GM21423 (cell line): ENCODE results near the gene TMEM63A.
A peak's percentile ranks its signal among the peaks of the same experiment; 100 is the strongest.

Experiments used
- ATAC-seq: cut with Tn5 transposase; IDR thresholded peaks from one replicate; pipeline ENCODE4 v1.9.1; 2021; ENCODE audit warnings: mild to moderate bottlenecking, moderate library complexity; ENCODE audit not compliant: unreplicated experiment

Gene TMEM63A

DNA sequence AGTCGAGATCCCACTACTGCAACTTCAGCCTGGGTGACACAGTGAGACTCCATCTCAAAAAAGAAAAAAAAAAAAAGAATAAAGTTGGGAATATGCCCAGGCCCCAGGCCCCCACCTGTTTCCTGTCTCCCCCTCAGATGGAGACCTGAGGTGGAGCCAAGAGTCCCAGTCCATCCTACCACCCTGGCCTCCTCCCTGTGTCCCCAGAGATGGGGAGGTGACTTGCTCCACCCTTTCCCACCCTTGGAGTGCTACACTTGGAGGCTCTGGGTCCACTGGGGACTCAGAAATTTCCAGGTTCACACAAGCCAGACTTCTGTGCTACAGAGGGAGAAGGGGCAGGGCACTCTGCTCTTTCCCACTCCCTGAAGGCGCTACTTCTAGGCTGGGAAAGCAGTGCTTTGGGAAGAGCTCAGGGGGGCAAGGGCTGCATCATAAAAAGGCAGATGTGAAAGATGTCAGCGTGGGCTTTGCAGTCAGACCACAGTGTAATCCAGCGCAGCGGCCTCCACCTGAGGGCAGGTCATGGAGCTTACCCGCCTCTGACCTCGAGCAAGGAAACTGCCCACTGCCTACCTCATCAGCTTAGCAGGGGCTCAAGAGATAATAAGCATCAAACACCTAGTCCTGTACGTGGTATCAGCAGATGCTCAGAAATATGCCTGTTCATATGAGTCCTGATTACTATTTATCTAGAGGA lies 13.4 kb downstream of the TMEM63A start:
- ATAC-seq: no peak

DNA sequence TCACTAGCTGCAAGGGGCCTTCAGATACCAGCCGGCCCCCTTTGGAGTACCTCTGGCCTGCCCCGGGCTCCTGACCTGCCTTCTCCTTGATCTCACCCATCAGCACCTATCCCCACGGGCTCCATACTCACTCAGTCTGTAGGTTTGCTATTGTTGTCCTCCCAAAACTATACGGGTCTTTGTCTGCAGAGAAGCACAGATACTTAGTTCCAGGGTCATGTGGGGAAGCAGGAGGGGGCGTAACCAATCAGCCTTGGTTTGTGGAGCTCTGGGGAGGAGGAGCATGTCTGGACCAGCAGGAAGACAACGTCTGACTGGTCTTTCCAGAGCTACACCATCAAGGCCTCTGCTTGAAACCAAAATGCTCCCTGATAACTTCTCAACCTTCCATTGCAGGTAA lies 15.2 kb downstream of the TMEM63A start:
- ATAC-seq: no peak

DNA sequence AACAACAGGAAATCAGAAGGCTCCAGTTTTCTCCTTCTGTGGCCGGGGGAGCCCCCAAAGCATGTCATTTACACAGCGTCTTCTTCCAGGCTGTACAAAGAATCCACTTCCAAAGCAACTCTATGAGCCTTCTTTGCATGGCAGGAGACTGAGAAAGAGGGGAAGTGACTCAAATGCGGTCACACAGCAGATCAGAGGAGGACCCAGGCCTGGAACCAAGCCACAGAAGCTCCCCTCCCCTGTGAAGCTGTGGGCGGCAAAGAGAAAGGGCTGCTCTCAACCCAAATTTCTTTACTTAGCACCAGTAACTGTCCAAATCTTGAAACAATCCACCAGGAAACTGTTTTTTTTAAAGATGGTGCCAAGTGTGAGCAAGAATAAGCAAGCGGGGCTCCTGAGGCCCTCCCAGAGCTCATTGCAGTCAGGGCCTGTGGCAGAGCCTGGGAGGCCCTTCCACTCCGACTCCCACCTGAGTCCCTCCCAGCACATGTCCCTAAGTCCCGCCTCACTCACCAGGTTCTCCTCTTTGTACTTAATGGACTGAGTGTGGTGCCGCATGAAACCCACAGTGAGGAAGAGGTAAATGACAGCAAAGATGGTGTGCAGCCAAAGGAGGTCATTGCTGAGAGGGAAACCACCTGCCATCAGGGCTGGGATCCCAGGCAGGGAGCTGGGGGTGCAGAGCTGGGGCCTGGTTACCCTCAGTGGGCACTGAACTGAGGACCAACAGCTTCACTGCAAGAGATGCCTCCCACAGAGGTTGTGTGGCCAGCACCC lies 15.9 kb downstream of the TMEM63A start:
- ATAC-seq: peak; percentile 79

- ATAC-seq: no peak
Measured at GRCh38 chr1:225865514-225865913, 16.7 kb downstream of the TMEM63A start.

DNA sequence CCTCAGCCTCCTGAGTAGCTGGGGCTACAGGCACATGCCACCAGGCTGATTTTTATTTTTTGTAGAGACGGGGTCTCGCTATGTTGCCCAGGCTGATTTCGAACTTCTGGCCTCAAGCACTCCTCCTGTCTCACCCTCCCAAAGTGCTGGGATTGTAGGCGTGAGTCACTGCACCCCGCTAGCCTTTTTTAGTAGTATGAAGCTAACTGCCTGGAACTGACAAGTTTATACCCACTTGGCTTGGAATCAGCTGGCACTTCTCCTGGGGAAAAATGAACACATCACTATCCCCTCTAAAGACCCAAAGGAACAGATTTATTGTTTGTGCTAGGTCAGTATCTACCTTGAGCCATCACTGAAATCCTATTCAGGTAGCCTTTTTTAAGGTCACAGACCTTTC lies 19.0 kb downstream of the TMEM63A start:
- no peak for ATAC-seq

- ATAC-seq: no peak
Measured at GRCh38 chr1:225862581-225862950, 19.6 kb downstream of the TMEM63A start.

GRCh38 chr1:225861834-225862580 lies 20.2 kb downstream of the TMEM63A start:
- no peak for ATAC-seq

GRCh38 chr1:225860876-225861441 lies 21.2 kb downstream of the TMEM63A start:
- no peak for ATAC-seq

GRCh38 chr1:225860107-225860506 lies 22.1 kb downstream of the TMEM63A start:
- no peak for ATAC-seq

GRCh38 chr1:225859151-225859550 lies 23.0 kb downstream of the TMEM63A start:
- no peak for ATAC-seq

- no peak for ATAC-seq
Measured at GRCh38 chr1:225857256-225857655, 24.9 kb downstream of the TMEM63A start.

- ATAC-seq: no peak
Measured at GRCh38 chr1:225855503-225856300, 26.5 kb downstream of the TMEM63A start.

GRCh38 chr1:225853441-225853840 lies 28.7 kb downstream of the TMEM63A start:
- no peak for ATAC-seq

DNA sequence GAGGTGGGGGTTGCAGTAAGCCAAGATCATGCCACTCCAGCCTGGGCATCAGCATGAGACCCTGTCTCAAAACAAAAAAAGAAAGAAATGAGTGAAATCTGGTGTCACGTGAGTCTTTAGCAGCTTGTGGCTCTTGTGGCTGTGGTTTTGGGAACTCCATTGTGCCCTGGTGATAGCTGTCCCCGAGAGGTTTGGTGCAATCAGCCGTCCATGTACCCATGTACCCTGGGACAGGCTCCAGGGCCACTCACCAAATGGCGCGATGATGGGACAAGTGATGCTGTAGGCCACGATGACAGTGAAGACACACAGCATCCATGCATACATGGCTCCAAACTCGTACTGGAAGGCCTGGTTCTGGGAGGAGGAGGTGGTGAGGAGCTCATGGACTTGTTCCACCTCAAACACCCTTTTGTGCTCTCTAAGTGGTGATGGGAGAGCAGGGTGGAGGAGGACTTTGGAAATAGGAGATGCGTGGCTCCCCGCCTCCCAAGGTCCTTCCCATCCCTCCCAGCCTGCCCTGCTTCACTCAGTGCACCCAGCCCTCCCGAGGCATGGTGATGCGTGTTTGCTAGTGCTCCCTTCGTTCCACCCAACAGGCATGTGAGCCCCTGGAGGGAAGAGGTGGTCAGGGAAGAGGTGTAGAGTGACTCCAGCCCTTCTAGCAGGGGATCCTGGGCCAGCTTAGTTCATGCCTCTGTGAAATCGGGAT lies 29.6 kb downstream of the TMEM63A start:
- ATAC-seq: no peak

- ATAC-seq: peak; percentile 56
Measured at GRCh38 chr1:225851805-225852204, 30.4 kb downstream of the TMEM63A start.

DNA sequence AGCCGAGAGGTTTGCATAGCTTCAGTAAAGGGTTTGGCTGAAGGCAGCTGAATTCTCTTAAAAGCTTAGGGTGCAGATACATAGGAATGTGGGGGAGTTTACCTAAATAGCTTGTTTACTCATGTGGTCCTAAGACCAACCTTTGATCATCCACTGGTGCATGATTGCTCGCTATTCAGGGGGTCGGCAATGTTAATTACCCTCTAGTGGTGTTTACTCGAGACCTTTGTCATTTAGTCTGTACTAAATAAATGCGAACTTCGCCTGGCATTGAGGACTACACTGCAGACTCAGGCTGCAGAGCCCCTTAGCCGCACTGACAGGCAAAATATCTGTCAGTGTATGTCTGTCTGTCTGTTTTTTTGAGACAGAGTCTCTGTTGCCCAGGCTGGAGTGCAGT lies 31.8 kb downstream of the TMEM63A start:
- no peak for ATAC-seq

DNA sequence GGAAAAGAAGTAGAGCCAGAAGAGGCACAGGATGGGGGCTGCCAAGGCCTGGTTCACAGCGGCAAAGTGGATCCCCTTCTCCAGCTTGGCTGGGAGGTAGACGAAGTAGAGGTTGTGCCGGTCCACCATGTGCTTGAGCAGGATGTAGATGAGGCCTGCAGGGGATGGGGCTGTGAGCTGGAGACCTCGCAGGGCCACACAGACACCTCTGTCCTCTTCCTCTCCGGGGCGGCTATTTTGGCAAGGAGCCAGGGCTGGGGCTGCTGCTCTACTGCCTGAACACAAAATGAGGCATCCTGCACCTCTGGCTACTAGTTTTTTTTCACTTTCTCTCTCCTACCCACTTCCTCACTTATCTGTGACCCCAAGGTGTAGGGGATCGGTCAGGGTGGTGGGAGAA lies 32.3 kb downstream of the TMEM63A start:
- no peak for ATAC-seq

- peak; percentile 62 for ATAC-seq
Measured at GRCh38 chr1:225848030-225848955, 33.9 kb downstream of the TMEM63A start.

DNA sequence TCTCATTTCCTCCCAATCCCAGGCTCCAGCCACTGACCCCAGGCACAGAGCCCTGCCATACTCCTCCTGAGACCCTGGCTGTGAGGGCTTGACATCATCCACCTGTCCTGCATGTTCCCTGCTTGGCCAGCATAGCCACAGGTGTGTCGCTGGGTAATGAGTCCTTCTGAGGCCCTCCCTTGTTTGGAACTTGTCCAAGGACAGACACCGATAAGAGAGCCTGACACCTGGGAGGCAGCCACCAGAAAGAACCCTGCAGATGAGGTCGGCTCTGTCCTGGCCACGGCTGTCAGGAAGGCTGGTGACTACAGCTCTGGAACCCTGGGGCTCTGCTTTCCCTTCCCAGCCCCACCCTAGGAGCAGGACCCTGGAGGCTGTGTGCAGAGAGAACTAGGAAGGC lies 34.6 kb downstream of the TMEM63A start:
- ATAC-seq: peak; percentile 2
